Activated CD4-positive, alpha-beta memory T cell treated with anti-CD3 and anti-CD28 coated beads, Interleukin-2, amount 10 ng/mL, durations not matched to agents 7 days and 5 days (primary cell): ENCODE results near the gene SLC51A. TPM values are rescaled to one million over a fixed set of nuclear protein-coding genes. Genes with fewer than 3 reads are reported as not detected.
"Not testable (repeated sequence)": the region's sequence is repeated elsewhere in the genome, so short reads cannot be mapped to it uniquely, and the experiment has no call there.

Experiments used
- CTCF ChIA-PET: fragments of 350-600 bp; sonication (Branson Sonifier 250); formaldehyde crosslinking; loops from one replicate; lab custom pipeline; 2021; ENCODE audit warnings: antibody characterized with exemption, inconsistent platforms; lab: Charles Lee
- POLR2A ChIA-PET: fragments of 350-600 bp; sonication (Branson Sonifier 250); formaldehyde crosslinking; loops from one replicate; lab custom pipeline; 2021; ENCODE audit warnings: antibody characterized with exemption; lab: Charles Lee
- DNase-seq: peaks from one replicate; pipeline ENCODE4 v3.0.0-alpha.2; 2020
- H3K27ac Mint-ChIP-seq: one replicate; pipeline ENCODE4 v1.8.0; 2021; ENCODE audit warnings: mild to moderate bottlenecking, mixed read lengths
- H3K27me3 Mint-ChIP-seq: one replicate; pipeline ENCODE4 v1.8.0; 2021; ENCODE audit warnings: mixed read lengths
- H3K36me3 Mint-ChIP-seq: one replicate; pipeline ENCODE4 v1.8.0; 2021; ENCODE audit warnings: low read depth, mixed read lengths
- H3K4me1 Mint-ChIP-seq: one replicate; pipeline ENCODE4 v1.8.0; 2021; ENCODE audit warnings: mixed read lengths
- H3K4me3 Mint-ChIP-seq: one replicate; pipeline ENCODE4 v1.8.0; 2021; ENCODE audit warnings: mild to moderate bottlenecking, mixed read lengths
- H3K9me3 Mint-ChIP-seq: one replicate; pipeline ENCODE4 v1.8.0; 2021; ENCODE audit warnings: mixed read lengths
- total RNA-seq, 2 experiments: library from RNA; stranded (reverse); gene quantifications; one replicate each; pipeline ENCODE4 v1.2.3, GENCODE V29; 2021

SLC51A gene
- total RNA-seq, 2 experiments from 2014 or later: not detected

- Mint-ChIP-seq H3K9me3 (no peaks in the 10 kb centered on the region), H3K27me3 (no peaks in the 10 kb centered on the region), H3K4me3 (no peak overlapping the region), H3K27ac (peak overlapping the region; percentile 23), H3K36me3 (peaks cover 2% of the 10 kb centered on the region), H3K4me1 (peaks cover 50% of the 10 kb centered on the region)
- ChIA-PET CTCF (interaction anchor here (0.7 to 9.5 kb wide), 6 partner anchors 13 to 344 kb away, joined by 3 to 167 read pairs (median 4); no protein-coding TSS in a partner anchor), POLR2A (interaction anchor here (5.1 to 9.4 kb wide), 2 partner anchors 14 to 119 kb away, joined by 71 to 158 read pairs; partner anchors contain the start of gene TFRC)
- no peak for DNase-seq
These were observed 21.8 kb upstream of the SLC51A start for GRCh38 chr3:196194542-196194915.

GRCh38 chr3:196195664-196196265 is 20.6 kb upstream of the SLC51A start:
- ChIA-PET POLR2A (interaction anchor here (0.5 to 9.4 kb wide), 3 partner anchors 16 to 121 kb away, joined by 3 to 158 read pairs (median 16); partner anchors contain the start of gene TFRC), CTCF (interaction anchor here (0.6 to 9.5 kb wide), 20 partner anchors 8 to 345 kb away, joined by 3 to 167 read pairs (median 4); no protein-coding TSS in a partner anchor)
- Mint-ChIP-seq H3K9me3 (no peaks in the 10 kb centered on the region), H3K4me3 (no peak overlapping the region), H3K27ac (peak overlapping the region; percentile 35), H3K27me3 (no peaks in the 10 kb centered on the region), H3K4me1 (peaks cover 50% of the 10 kb centered on the region), H3K36me3 (peaks cover 2% of the 10 kb centered on the region)
- no peak for DNase-seq

GRCh38 chr3:196197524-196197923 is 18.8 kb upstream of the SLC51A start:
- DNase-seq: no peak
- no peak overlapping the region for H3K27ac Mint-ChIP-seq
- peaks cover under 1% of the 10 kb centered on the region for H3K36me3 Mint-ChIP-seq
- peaks cover 39% of the 10 kb centered on the region for H3K4me1 Mint-ChIP-seq
- H3K27me3 Mint-ChIP-seq: peaks cover under 1% of the 10 kb centered on the region
- no peaks in the 10 kb centered on the region for H3K9me3 Mint-ChIP-seq
- ChIA-PET CTCF (interaction anchor here (0.8 to 9.5 kb wide), 7 partner anchors 112 to 327 kb away, joined by 3 to 167 read pairs (median 4); no protein-coding TSS in a partner anchor), POLR2A (interaction anchor here (0.6 to 9.4 kb wide), 5 partner anchors 10 to 292 kb away, joined by 3 to 158 read pairs (median 6); partner anchors contain the start of gene TFRC)
- H3K4me3 Mint-ChIP-seq: no peak overlapping the region

GRCh38 chr3:196198081-196198675 is 18.2 kb upstream of the SLC51A start:
- Mint-ChIP-seq H3K4me1 (peaks cover 32% of the 10 kb centered on the region), H3K36me3 (no peaks in the 10 kb centered on the region), H3K9me3 (no peaks in the 10 kb centered on the region), H3K27ac (no peak overlapping the region), H3K27me3 (peaks cover 3% of the 10 kb centered on the region), H3K4me3 (no peak overlapping the region)
- ChIA-PET CTCF (interaction anchor here (0.6 to 9.5 kb wide), 4 partner anchors 11 to 126 kb away, joined by 3 to 167 read pairs (median 6); no protein-coding TSS in a partner anchor), POLR2A (interaction anchor here (1.4 to 9.4 kb wide), 4 partner anchors 9 to 123 kb away, joined by 4 to 158 read pairs (median 11); partner anchors contain the start of gene TFRC)
- no peak for DNase-seq

GRCh38 chr3:196198771-196199753 is 17.3 kb upstream of the SLC51A start:
- Mint-ChIP-seq H3K4me3 (no peak overlapping the region), H3K9me3 (no peaks in the 10 kb centered on the region), H3K27me3 (peaks cover 11% of the 10 kb centered on the region), H3K36me3 (no peaks in the 10 kb centered on the region), H3K4me1 (peaks cover 32% of the 10 kb centered on the region), H3K27ac (no peak overlapping the region)
- POLR2A ChIA-PET: interaction anchor here (1.4 to 9.4 kb wide), 2 partner anchors 20 to 124 kb away, joined by 4 to 158 read pairs; partner anchors contain the start of gene TFRC
- DNase-seq: no peak
- CTCF ChIA-PET: interaction anchor here (1.2 to 9.5 kb wide), 3 partner anchors 121 to 127 kb away, joined by 3 to 167 read pairs (median 8); no protein-coding TSS in a partner anchor

GRCh38 chr3:196202516-196202970 is 13.8 kb upstream of the SLC51A start:
- no peak for DNase-seq
- ChIA-PET POLR2A (interaction anchor here (1.1 kb wide), 1 partner anchor 133 kb away, joined by 3 read pairs; no protein-coding TSS in a partner anchor), CTCF (no interaction called here)
- Mint-ChIP-seq H3K27ac (no peak overlapping the region), H3K4me3 (no peak overlapping the region), H3K9me3 (no peaks in the 10 kb centered on the region), H3K4me1 (peaks cover 18% of the 10 kb centered on the region), H3K36me3 (no peaks in the 10 kb centered on the region), H3K27me3 (peaks cover 32% of the 10 kb centered on the region)

- H3K4me3 Mint-ChIP-seq: no peak overlapping the region
- DNase-seq: no peak
- H3K27me3 Mint-ChIP-seq: peaks cover 33% of the 10 kb centered on the region
- CTCF ChIA-PET: no interaction called here
- POLR2A ChIA-PET: interaction anchor here (1.1 to 1.3 kb wide), 2 partner anchors 134 to 141 kb away, joined by 3 read pairs; no protein-coding TSS in a partner anchor
- H3K4me1 Mint-ChIP-seq: peaks cover 25% of the 10 kb centered on the region
- H3K36me3 Mint-ChIP-seq: no peaks in the 10 kb centered on the region
- no peaks in the 10 kb centered on the region for H3K9me3 Mint-ChIP-seq
- H3K27ac Mint-ChIP-seq: no peak overlapping the region
These were observed 12.5 kb upstream of the SLC51A start for GRCh38 chr3:196203846-196204245.

- POLR2A ChIA-PET: interaction anchor here (0.7 kb wide), 1 partner anchor 94 kb away, joined by 3 read pairs; no protein-coding TSS in a partner anchor
- Mint-ChIP-seq H3K27me3 (peaks cover 33% of the 10 kb centered on the region), H3K4me1 (peaks cover 25% of the 10 kb centered on the region)
- not testable (repeated sequence) for H3K9me3 Mint-ChIP-seq, H3K36me3 Mint-ChIP-seq, H3K27ac Mint-ChIP-seq, H3K4me3 Mint-ChIP-seq, DNase-seq
- CTCF ChIA-PET: interaction anchor here (1.1 to 2.2 kb wide), 4 partner anchors 9 to 317 kb away, joined by 3 to 7 read pairs (median 6); no protein-coding TSS in a partner anchor
These were observed 10.7 kb upstream of the SLC51A start for GRCh38 chr3:196205442-196206205.

- Mint-ChIP-seq H3K27me3 (peaks cover 33% of the 10 kb centered on the region), H3K36me3 (no peaks in the 10 kb centered on the region), H3K4me3 (peak overlapping the region; percentile 75), H3K4me1 (peaks cover 25% of the 10 kb centered on the region), H3K27ac (no peak overlapping the region), H3K9me3 (no peaks in the 10 kb centered on the region)
- ChIA-PET POLR2A (interaction anchor here (0.6 to 1.0 kb wide), 3 partner anchors 10 to 133 kb away, joined by 3 to 6 read pairs (median 3); no protein-coding TSS in a partner anchor), CTCF (interaction anchor here (0.9 to 2.2 kb wide), 4 partner anchors 11 to 315 kb away, joined by 3 to 7 read pairs (median 5); no protein-coding TSS in a partner anchor)
- DNase-seq: peak; percentile 30
These were observed 9.0 kb upstream of the SLC51A start for GRCh38 chr3:196207159-196207832.

GRCh38 chr3:196207833-196208607 is 8.3 kb upstream of the SLC51A start:
- ChIA-PET POLR2A (no interaction called here), CTCF (interaction anchor here (0.9 kb wide), 1 partner anchor 134 kb away, joined by 3 read pairs; no protein-coding TSS in a partner anchor)
- peaks cover 30% of the 10 kb centered on the region for H3K27me3 Mint-ChIP-seq
- no peak overlapping the region for H3K27ac Mint-ChIP-seq
- peak; percentile 83 for DNase-seq
- H3K9me3 Mint-ChIP-seq: no peaks in the 10 kb centered on the region
- peaks cover 25% of the 10 kb centered on the region for H3K4me1 Mint-ChIP-seq
- H3K36me3 Mint-ChIP-seq: no peaks in the 10 kb centered on the region
- H3K4me3 Mint-ChIP-seq: peak overlapping the region; percentile 75
